ENCODE results near the gene GRB10.

GRCh38 chr7:50605059-50605458 is 177.6 kb downstream of the GRB10 start:
- no peak for TF ChIP-seq POLR2A (IDR thresholded peaks at IDR 0.05)
- TF ChIP-seq CTCF (IDR thresholded peaks at IDR 0.05): no peak
